HCT116 (cell line): ENCODE measurements around the gene GDF2. TPM values are rescaled to one million over a fixed set of nuclear protein-coding genes. Genes with fewer than 3 reads are reported as not detected.

Source experiments
- ATAC-seq: fragments of 200-7000 bp; cut with Tn5 transposase; 2 replicates; pipeline ENCODE4 v1.9.1; 2020; ENCODE audit warnings: mild to moderate bottlenecking, moderate library complexity
- BruUV-seq: library from RNA; stranded (reverse); fragments of 400-500 nt; replicated peaks from 2 replicates; lab custom pipeline; 2021; lab: Mats Ljungman, UMichigan
- CTCF ChIA-PET: fragments of 300-600 bp; sonication (Branson Sonifier 250); formaldehyde crosslinking; loops from one replicate; lab custom pipeline; 2021; ENCODE audit warnings: antibody characterized with exemption; lab: Charles Lee
- POLR2A ChIA-PET: fragments of 300-600, 350-600 bp; sonication (Branson Sonifier 250); formaldehyde crosslinking; loops from one replicate; lab custom pipeline; 2021; ENCODE audit warnings: antibody characterized with exemption; lab: Charles Lee
- RAD21 ChIA-PET, 2 experiments: fragments of 300-600 bp; sonication (Branson Sonifier 250); formaldehyde crosslinking; loops; one replicate each; lab custom pipeline; 2023; ENCODE audit warnings: low total read pairs in 2 of 2; ENCODE audit not compliant: uncharacterized antibody in 2 of 2, unreplicated experiment in 2 of 2, low non-redundant PET in 1 of 2; lab: Charles Lee
- DNase-seq: peaks from one replicate; pipeline ENCODE4 v3.0.0-alpha.2; 2010; ENCODE audit warnings: low read depth, low spot score
- H2AFZ ChIP-seq: fragments of 200-600 bp; shearing (Covaris generic), sonication (generic); 2 replicates; pipeline ENCODE4 v1.6.1; 2017; ENCODE audit warnings: low read depth, mixed run types, mixed read lengths, antibody characterized with exemption, low read length; ENCODE audit not compliant: poor library complexity, severe bottlenecking
- H3K27ac ChIP-seq: 2 replicates; pipeline ENCODE4 v1.5.1; 2012; ENCODE audit warnings: low read depth, low read length
- H3K27me3 ChIP-seq: fragments of 200-600 bp; sonication (generic); 2 replicates; pipeline ENCODE4 v1.6.1; 2016; ENCODE audit warnings: mixed run types, low read length, mixed read lengths; ENCODE audit not compliant: insufficient read depth
- H3K36me3 ChIP-seq, 2 experiments: fragments of 200-500 bp in 1 of 2; fragments of 200-600 bp in 1 of 2; sonication (Bioruptor generic) in 1 of 2; sonication (generic) in 1 of 2; 2 replicates each; pipeline versions ENCODE4 v1.5.1 to v1.6.1; 2014 to 2016; ENCODE audit warnings: low read length in 2 of 2, inconsistent platforms in 1 of 2, mixed read lengths in 1 of 2, mixed run types in 1 of 2; ENCODE audit not compliant: insufficient read depth in 2 of 2, control insufficient read depth in 1 of 2
- H3K4me1 ChIP-seq, 2 experiments: fragments of 200-600 bp in 1 of 2; sonication (generic) in 1 of 2; 2 replicates each; pipeline versions ENCODE4 v1.5.1 to v1.6.1; 2012 to 2017; ENCODE audit warnings: low read length in 2 of 2, inconsistent platforms in 1 of 2, mild to moderate bottlenecking in 1 of 2, mixed read lengths in 1 of 2, mixed run types in 1 of 2, moderate library complexity in 1 of 2; ENCODE audit not compliant: insufficient read depth in 2 of 2, control insufficient read depth in 1 of 2
- H3K4me2 ChIP-seq: fragments of 200-600 bp; sonication (generic); 2 replicates; pipeline ENCODE4 v1.6.1; 2017; ENCODE audit warnings: mixed run types, low read length, mixed read lengths
- H3K4me3 ChIP-seq, 2 experiments: fragments of 200-600 bp in 1 of 2; sonication (generic) in 1 of 2; replicated peaks in 1 of 2; 2 replicates each; pipeline ENCODE4 v1.5.1; 2011 to 2016; ENCODE audit warnings: low read length in 2 of 2, control low read depth in 1 of 2, low read depth in 1 of 2, mild to moderate bottlenecking in 1 of 2, mixed read lengths in 1 of 2, mixed run types in 1 of 2
- H3K79me2 ChIP-seq: fragments of 200-600 bp; sonication (generic); 2 replicates; pipeline ENCODE4 v1.6.1; 2017; ENCODE audit warnings: mild to moderate bottlenecking, mixed run types, low read length, moderate library complexity, mixed read lengths; ENCODE audit not compliant: insufficient read depth
- H3K9ac ChIP-seq: fragments of 200-600 bp; sonication (generic); 2 replicates; pipeline ENCODE4 v1.6.1; 2016; ENCODE audit warnings: low read length, mixed read lengths
- H3K9me2 ChIP-seq: fragments of 200-600 bp; sonication (generic), shearing (Covaris generic); 2 replicates; pipeline ENCODE4 v1.6.1; 2017; ENCODE audit warnings: mixed run types, mild to moderate bottlenecking, moderate library complexity; ENCODE audit not compliant: insufficient read depth
- H3K9me3 ChIP-seq, 2 experiments: fragments of 200-500 bp in 1 of 2; fragments of 200-600 bp in 1 of 2; sonication (Bioruptor generic) in 1 of 2; sonication (generic) in 1 of 2; 2 replicates each; pipeline ENCODE4 v1.6.1; 2014 to 2017; ENCODE audit warnings: low read length in 2 of 2, mixed read lengths in 2 of 2, inconsistent platforms in 1 of 2, low read depth in 1 of 2, mild to moderate bottlenecking in 1 of 2, mixed run types in 1 of 2, moderate library complexity in 1 of 2; ENCODE audit not compliant: control insufficient read depth in 1 of 2, insufficient read depth in 1 of 2
- H4K20me1 ChIP-seq: fragments of 200-600 bp; sonication (generic), shearing (Covaris generic); 2 replicates; pipeline ENCODE4 v1.6.1; 2017; ENCODE audit warnings: mixed run types, mild to moderate bottlenecking, moderate library complexity; ENCODE audit not compliant: insufficient read depth
- ELF1 ChIP-seq: IDR thresholded peaks from 2 replicates; pipeline ENCODE4 v1.6.1; 2012; ENCODE audit warnings: low read depth, borderline replicate concordance
- EZH2phosphoT487 ChIP-seq: fragments of 200-600 bp; IDR thresholded peaks from 2 replicates; pipeline ENCODE4 v1.6.1; 2018; ENCODE audit warnings: antibody characterized with exemption, borderline replicate concordance
- RAD21 ChIP-seq: IDR thresholded peaks from 2 replicates; pipeline ENCODE4 v1.6.1; 2012; ENCODE audit warnings: low read depth, mild to moderate bottlenecking
- SP1 ChIP-seq: IDR thresholded peaks from 2 replicates; pipeline ENCODE4 v1.6.1; 2012; ENCODE audit warnings: low read depth
- SRF ChIP-seq: IDR thresholded peaks from 2 replicates; pipeline ENCODE4 v1.6.1; 2012; ENCODE audit warnings: low read depth
- YY1 ChIP-seq: IDR thresholded peaks from 2 replicates; pipeline ENCODE4 v1.6.1; 2011; ENCODE audit warnings: low read length, low read depth, moderate library complexity, mild to moderate bottlenecking; ENCODE audit not compliant: insufficient replicate concordance; ENCODE audit errors: extremely low read depth
- intact Hi-C: fragments of 100-400 bp; cut with micrococcal nuclease; formaldehyde crosslinking; loops from 2 replicates; pipeline ENCODE4 v1.10.0; 2022
- total RNA-seq: library from RNA; stranded (reverse); gene quantifications from one replicate; pipeline ENCODE4 v1.2.1, GENCODE V29; 2021; ENCODE audit not compliant: unreplicated experiment
- TF ChIP-seq, protein P1 (sequence below), 3 experiments: fragments of 200-600 bp in 1 of 3; sonication (generic) in 1 of 3; IDR thresholded peaks in 2 of 3; conservative IDR thresholded peaks in 1 of 3; 2 replicates each; pipeline ENCODE4 v1.5.1; 2012 to 2017; ENCODE audit warnings: low read depth in 2 of 3, low read length in 2 of 3, antibody characterized with exemption in 1 of 3, borderline replicate concordance in 1 of 3, control low read depth in 1 of 3, mild to moderate bottlenecking in 1 of 3, mixed read lengths in 1 of 3, mixed run types in 1 of 3, moderate library complexity in 1 of 3; ENCODE audit not compliant: insufficient read depth in 1 of 3
- TF ChIP-seq, protein P2 (sequence below): IDR thresholded peaks from 2 replicates; pipeline ENCODE4 v1.6.1; 2012; ENCODE audit warnings: low read depth

Gene GDF2
- total RNA-seq, 1 experiment from 2014 or later, result not detected

DNA sequence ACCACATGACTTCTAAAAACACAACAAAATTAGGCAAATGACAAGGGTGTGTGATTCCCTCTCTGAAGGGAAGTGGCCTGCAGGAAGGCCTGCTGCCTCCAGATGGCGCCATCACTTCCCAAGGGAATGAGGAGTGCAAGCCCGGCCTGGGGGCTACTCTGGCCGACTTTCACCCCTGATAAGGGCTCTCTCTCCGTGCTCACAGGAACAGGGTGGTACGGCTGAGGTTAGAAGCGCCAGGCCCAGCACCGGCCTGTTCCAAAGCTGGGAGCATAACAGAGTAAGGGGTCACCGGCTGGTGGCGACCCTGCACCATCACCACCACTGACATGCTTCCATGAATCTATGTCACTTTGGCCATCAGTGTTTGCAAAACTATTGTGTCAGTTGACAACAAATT is 39.0 kb downstream of the GDF2 start:
- no peak overlapping the region for H3K4me3 ChIP-seq
- no peak overlapping the region for H2AFZ ChIP-seq
- no TSS peak for BruUV-seq
- CTCF ChIA-PET, result interaction anchor here (0.7 to 1.9 kb wide), 8 partner anchors 11 to 314 kb away, joined by 3 to 8 read pairs (median 4); partner anchors contain the start of gene ZNF488
- no peaks in the 10 kb centered on the region for H3K79me2 ChIP-seq
- no peaks in the 10 kb centered on the region for H3K9me3 ChIP-seq
- peaks cover 0 to 18% of the 10 kb centered on the region in 2 experiments; a peak in 1 of 4 replicates for H3K4me1 ChIP-seq
- H3K9me2 ChIP-seq, result no peaks in the 10 kb centered on the region
- H4K20me1 ChIP-seq, result no peaks in the 10 kb centered on the region
- POLR2A ChIA-PET, result no interaction called here
- H3K27ac ChIP-seq, result no peak overlapping the region
- no peaks in the 10 kb centered on the region for H3K27me3 ChIP-seq
- intact Hi-C loops, result loop anchor here (5.0 kb wide), 1 partner anchor 76 kb away; no protein-coding TSS in a partner anchor
- H3K36me3 ChIP-seq, result no peaks in the 10 kb centered on the region
- RAD21 ChIA-PET, result no interaction called here
- DNase-seq, result peak; percentile 36
- no peak overlapping the region for H3K4me2 ChIP-seq
- ATAC-seq, result peak; percentile 91
- no peak overlapping the region for H3K9ac ChIP-seq
- TF ChIP-seq YY1 (no peak), ELF1 (no peak), EZH2phosphoT487 (no peak), SP1 (no peak), RAD21 (peak; percentile 81), SRF (no peak)
- TF ChIP-seq, protein P1, sequence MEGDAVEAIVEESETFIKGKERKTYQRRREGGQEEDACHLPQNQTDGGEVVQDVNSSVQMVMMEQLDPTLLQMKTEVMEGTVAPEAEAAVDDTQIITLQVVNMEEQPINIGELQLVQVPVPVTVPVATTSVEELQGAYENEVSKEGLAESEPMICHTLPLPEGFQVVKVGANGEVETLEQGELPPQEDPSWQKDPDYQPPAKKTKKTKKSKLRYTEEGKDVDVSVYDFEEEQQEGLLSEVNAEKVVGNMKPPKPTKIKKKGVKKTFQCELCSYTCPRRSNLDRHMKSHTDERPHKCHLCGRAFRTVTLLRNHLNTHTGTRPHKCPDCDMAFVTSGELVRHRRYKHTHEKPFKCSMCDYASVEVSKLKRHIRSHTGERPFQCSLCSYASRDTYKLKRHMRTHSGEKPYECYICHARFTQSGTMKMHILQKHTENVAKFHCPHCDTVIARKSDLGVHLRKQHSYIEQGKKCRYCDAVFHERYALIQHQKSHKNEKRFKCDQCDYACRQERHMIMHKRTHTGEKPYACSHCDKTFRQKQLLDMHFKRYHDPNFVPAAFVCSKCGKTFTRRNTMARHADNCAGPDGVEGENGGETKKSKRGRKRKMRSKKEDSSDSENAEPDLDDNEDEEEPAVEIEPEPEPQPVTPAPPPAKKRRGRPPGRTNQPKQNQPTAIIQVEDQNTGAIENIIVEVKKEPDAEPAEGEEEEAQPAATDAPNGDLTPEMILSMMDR (IDR thresholded peaks at IDR 0.05 in 2 of 3, conservative IDR thresholded peaks at IDR 0.05 in 1 of 3; ENCODE audit: borderline replicate concordance in 1 of 3, insufficient read depth in 1 of 3, low read depth in 2 of 3, low read length in 2 of 3), result peak; percentile 76 to 99 (median 98); a peak in 5 of 6 replicates
- TF ChIP-seq, protein P2, sequence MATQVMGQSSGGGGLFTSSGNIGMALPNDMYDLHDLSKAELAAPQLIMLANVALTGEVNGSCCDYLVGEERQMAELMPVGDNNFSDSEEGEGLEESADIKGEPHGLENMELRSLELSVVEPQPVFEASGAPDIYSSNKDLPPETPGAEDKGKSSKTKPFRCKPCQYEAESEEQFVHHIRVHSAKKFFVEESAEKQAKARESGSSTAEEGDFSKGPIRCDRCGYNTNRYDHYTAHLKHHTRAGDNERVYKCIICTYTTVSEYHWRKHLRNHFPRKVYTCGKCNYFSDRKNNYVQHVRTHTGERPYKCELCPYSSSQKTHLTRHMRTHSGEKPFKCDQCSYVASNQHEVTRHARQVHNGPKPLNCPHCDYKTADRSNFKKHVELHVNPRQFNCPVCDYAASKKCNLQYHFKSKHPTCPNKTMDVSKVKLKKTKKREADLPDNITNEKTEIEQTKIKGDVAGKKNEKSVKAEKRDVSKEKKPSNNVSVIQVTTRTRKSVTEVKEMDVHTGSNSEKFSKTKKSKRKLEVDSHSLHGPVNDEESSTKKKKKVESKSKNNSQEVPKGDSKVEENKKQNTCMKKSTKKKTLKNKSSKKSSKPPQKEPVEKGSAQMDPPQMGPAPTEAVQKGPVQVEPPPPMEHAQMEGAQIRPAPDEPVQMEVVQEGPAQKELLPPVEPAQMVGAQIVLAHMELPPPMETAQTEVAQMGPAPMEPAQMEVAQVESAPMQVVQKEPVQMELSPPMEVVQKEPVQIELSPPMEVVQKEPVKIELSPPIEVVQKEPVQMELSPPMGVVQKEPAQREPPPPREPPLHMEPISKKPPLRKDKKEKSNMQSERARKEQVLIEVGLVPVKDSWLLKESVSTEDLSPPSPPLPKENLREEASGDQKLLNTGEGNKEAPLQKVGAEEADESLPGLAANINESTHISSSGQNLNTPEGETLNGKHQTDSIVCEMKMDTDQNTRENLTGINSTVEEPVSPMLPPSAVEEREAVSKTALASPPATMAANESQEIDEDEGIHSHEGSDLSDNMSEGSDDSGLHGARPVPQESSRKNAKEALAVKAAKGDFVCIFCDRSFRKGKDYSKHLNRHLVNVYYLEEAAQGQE, result no peak
